Activated CD8-positive, alpha-beta memory T cell treated with anti-CD3 and anti-CD28 coated beads, Interleukin-2, amount 50 U/mL, for 24 hours (primary cell): ENCODE measurements around the gene EXOSC3.
"Not testable (repeated sequence)": the region's sequence is repeated elsewhere in the genome, so short reads cannot be mapped to it uniquely, and the experiment has no call there.

Experiments
- DNase-seq: peaks from one replicate; pipeline ENCODE4 v3.0.0-alpha.2; 2020; ENCODE audit errors: extremely low read depth

Gene EXOSC3

DNA sequence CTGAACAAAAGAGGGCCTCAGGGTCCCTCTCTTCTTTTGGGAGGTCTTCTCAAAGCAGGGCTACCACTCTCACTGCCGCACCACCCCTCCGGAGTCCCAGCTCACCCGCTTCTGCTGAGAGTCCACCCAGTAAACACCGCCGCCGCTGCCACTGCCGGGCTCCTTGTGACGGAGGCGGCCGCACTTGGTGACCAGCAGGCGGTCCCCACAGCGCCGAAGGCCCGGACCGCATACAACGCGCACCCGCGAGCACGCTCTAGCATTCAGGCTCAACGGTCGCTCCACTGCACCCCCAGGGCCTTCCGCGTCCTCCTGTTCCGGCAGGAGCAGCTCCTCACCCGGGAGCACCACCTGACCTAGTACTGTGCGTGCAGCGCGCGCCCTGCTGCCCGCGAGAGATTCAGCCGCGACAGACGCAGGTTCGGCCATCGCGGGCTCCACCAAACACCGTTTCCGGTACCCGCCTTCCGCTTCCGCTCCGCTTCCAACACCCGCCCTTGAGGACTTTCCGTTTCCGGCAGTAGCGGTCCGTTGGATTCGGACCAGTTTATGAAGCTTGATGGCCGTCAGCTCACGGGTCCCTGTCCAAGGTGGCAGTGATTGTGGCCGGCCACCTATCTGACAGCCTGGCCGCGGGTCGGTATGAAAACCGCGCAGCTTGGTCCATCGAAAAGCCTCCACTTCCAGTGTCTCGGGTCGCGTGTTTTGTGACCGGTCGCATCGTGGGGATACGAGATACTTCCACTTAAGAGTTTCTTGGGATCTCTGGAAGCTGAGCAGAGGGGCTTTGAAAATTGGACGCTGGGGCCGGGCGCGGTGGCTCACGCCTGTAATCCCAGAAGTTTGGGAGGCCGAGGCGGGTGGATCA lies at the start of gene EXOSC3:
Gene EXOSC3, minus strand, starts transcription at position 449 of the 868 bp plus-strand sequence. Its CDS starts 20 bp downstream, at position 429.
- DNase-seq = peak; percentile 79

- no peak for DNase-seq
These were observed 42.8 kb upstream of the EXOSC3 start for GRCh38 chr9:37827483-37828165.

DNA sequence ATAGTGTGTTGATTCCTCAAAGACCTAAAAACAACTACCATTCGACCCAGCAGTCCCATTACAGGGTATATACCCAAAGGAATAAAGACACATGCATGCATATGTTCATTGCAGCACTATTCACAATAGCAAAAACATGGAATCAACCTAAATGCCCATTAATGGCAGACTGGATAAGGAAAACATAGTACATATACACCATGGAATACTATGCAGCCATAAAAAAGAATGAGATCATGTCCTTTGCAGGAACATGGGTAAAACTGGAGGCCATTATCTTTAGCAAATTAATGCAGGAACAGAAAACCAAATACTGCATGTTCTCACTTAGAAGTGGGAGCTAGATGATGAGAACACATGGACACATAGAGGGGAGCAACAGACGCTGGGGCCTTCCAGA lies 40.3 kb upstream of the EXOSC3 start:
- not testable (repeated sequence) for DNase-seq

DNA sequence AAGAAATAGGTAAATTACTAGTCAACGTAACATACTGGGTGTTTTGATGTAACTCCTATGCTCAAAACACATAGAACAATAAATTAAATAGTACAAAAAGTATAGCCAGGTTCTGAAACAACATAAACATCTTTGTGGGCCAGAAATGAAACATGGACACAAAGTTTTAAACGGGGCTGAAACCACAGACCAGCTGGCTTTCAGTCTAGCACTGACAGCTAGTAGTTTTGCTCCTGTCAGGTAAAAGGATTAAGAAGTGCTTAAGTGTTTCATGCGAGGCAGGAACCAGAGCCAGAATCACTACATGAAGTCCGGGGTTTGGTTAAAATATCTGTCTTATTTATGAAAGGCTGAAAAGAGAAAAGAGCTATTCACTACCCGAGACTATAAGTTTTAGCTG lies 35.3 kb upstream of the EXOSC3 start:
- DNase-seq = no peak

GRCh38 chr9:37818849-37819248 lies 34.0 kb upstream of the EXOSC3 start:
- DNase-seq = no peak

- DNase-seq = no peak
These were observed 28.0 kb upstream of the EXOSC3 start for GRCh38 chr9:37812773-37813379.

DNA sequence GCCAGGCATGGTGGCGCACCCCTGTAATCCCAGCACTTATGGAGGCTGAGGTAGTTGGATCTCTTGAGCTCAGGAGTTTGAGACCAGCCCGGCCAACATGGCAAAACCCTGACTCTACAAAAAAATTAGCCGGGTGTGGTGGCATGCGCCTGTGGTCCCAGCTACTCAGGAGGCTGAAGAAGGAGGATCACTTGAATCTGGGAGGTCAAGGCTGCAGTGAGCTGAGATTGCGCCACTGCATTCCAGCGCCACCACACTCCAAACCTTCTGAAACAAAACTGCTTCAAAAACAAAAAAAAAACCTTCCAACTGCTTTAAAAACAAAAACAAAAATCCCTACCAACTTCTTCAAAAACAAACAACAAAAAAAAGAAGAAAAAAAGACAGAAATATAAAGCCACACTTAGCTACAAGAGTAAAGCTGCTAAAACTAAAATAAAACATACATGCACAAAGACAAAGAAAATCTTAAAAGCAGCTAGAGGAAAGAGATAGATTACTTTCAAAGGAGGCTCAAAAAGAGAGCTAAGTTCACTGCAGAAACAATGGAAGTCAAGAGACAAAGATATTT lies 27.1 kb upstream of the EXOSC3 start:
- DNase-seq = no peak

GRCh38 chr9:37809676-37810075 lies 24.8 kb upstream of the EXOSC3 start:
- not testable (repeated sequence) for DNase-seq

DNA sequence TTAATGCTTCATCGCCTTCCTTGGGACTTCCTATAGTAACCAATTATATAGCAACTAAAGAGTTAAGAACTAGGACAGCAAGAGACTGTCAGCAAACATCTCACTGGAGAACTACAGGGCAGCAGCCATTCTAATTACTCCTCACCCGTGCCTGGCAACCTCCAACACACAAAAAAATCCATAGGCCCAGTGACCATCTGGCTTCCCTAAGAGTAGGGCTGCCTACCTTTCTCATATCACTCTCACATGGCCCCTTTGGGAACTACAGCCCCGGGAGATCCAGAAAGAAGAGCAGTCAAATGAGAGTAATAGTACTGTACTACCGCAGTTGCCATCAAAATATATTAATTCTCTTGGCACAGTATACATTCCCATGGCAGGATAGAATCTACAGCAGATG lies 21.4 kb upstream of the EXOSC3 start:
- DNase-seq = no peak

DNA sequence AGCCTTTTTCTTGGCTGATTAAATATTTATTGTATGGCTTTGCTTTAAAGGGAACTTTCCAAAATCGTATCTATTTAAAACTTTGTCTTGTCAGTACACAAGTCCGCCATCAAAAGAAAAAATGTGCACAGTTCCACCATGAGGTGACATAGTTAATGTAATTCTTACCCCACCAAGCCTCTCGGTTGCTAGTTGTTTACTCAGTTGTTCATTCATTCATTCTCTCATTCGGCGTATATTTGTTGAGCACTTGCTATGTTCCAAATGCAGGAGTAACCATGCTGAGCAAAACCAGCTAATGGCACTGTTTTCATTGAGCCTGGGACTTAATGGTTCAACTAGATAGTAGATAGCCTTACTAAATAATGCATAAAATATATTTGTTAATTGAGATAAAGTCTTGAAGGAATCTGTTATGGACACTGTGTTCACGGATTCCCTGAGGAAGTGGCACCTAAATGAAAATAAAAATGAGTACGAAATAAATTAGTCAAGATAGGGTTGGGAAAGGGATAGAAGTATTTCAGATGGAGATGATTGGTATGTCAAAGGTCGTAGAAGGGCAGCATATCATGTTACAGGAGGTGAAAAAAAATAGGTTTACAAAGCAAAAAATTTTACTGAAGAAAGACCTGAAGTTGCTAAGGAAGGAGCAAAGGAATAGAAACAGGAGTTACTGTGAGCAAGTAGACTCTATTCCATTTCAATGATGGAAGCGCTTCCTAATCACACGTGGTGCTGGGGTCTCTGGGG lies 17.3 kb upstream of the EXOSC3 start:
- DNase-seq = no peak

DNA sequence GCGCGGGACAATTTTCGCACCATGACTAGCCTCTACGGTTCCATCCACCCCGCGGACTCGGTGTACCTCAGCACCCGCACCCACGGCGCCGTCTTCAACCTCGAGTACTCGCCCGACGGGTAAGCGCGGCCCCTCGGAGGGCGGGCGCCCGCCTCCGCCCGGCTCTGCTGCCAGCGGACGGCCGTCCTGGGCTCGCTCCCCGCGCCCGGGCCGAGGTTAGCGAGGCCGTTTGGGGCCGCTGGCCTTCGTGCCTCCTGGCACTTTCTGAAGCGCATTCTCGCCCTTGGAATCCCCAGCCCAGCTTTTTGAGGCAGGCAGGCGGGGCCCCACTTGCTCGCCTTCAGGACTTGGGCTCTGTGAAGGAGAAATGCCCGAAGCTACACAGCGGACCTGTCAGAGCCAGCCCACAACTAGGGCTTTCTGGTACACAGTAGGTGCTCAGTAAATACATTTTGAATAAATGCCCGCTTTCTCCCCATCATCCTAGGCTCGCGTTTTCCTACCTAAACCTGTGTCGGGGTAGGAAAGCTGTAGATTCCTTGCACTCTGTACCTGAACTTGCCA lies 16.5 kb upstream of the EXOSC3 start:
- DNase-seq = no peak

- peak; percentile 73 for DNase-seq
These were observed 15.9 kb upstream of the EXOSC3 start, which contains the start of gene DCAF10 for GRCh38 chr9:37800631-37801286. DCAF10 (plus strand) TSS chr9:37800797; CDS start chr9:37800867, 70 bp downstream.

- no peak for DNase-seq
These were observed 13.8 kb upstream of the EXOSC3 start for GRCh38 chr9:37798677-37799076.

DNA sequence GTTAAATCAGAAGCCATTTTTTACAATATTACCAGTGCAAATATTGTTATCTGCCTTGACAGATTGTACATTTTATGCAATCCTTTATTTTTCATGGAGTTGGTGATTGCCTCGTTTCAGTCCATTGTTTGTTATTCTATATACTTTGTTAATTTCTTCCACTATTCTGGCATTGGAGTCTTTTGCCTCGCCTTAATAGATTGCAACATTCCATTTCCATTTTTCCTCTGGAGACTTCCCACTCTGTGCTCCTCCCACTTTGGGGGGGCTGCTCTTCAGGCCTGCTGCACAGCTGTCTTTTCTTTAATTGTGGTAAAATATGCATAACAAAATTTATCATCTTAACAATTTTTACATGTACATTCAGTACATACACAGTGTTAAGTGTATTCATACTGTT lies 11.4 kb upstream of the EXOSC3 start:
- DNase-seq = no peak

- no peak for DNase-seq
These were observed 7.3 kb upstream of the EXOSC3 start for GRCh38 chr9:37792122-37792521.

DNA sequence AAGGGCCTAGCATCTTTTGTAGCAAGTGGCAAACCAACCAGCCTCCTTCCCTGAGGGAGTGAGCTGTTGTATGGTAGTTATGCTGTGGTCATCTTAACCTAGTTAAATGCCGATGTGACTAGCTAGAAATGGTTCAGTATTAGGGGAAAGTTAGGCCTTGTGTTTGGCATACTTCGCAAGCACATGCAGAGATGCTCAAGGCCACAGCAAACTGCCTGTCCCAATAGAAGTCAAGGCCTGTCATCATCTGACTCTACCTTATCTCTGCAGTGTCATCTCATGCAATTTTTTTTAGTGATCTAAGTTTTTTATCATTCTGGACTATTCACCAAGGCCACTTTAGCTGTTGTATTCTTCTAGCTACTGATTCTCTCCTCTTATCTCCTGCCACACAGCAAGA lies 5.2 kb upstream of the EXOSC3 start:
- no peak for DNase-seq

DNA sequence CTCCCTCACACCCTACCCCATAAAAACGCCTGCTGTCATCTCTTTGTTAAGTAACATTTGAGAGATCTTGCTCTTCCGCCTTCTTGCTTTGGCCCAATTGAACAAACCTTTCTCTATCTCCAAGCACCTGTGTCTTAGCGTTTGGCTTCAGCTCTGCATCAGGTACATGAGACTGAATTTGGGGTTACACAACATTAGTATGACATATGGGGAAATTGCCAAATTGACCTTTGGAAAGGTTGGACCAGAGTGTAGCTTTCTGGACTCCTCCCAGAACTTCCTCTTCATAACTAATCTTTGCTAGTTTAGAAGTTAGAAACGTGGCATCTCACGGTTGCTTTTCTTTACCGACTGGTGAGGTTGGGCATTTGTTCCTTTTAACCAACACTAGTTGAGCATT lies 3.5 kb upstream of the EXOSC3 start:
- no peak for DNase-seq

GRCh38 chr9:37787059-37787458 lies 2.2 kb upstream of the EXOSC3 start:
- DNase-seq = no peak

DNA sequence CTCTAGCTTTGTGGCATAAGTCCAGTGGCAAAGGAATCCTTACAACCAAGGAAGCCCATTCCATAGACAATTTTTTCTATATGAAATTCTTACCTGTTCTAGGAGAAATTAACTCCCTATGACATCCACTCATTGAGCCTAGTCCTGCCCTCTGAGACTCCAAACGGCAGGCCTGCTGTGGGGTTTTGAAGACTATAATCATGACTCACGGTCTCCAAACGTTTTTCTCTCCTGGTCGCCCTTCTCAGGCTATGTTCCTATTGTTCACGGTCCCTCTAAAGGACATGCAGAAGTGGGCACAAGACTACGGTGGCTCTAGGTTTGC lies 611 bp downstream of the EXOSC3 start:
- DNase-seq = no peak

DNA sequence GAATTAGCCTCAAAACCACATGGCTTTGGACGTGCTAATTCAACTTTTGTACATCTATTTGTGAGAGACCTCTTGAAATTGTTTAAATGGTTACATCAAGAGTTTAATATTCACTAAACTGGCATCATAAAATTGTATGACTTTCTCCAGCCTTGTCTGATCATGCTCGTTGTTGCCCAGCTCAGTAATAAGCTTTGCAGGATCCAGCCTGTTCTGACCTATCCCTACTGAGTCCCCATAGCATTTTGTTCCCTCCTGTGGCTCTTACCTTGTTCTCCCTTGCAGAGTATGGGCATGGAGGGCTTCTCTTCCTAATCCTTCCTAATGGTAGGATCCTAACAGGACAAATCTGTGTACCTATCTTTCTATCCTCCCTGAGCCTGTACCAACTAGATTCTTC lies 6.3 kb downstream of the EXOSC3 start:
- DNase-seq = no peak

DNA sequence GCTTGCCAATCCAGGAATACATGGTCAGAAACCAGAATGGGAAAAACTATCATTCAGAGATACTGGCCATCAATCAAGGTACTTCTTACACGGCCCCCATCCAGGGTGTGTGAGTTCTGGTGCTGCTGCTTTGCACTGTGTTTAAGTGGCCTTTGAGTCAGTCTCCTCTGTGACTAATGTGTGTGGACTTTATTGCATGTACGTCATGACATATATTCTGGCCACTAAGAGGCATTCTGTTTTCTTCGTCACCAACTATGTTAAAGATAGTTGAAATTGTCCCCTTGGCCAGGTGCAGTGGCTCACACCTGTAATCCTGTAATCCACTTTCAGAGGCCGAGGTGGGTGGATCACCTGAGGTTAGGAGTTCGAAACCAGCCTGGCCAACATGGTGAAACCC lies 8.5 kb downstream of the EXOSC3 start:
- no peak for DNase-seq
